NB4 (cell line): Measurements from ENCODE around the gene TEKTIP1.

Experiments
- TF ChIP-seq, protein P1 (sequence below): IDR thresholded peaks from 2 replicates; pipeline ENCODE4 v1.6.1; 2011; ENCODE audit warnings: low read depth, low read length
- TF ChIP-seq, protein P2 (sequence below): IDR thresholded peaks from one replicate; pipeline ENCODE4 v1.5.1; 2012; ENCODE audit warnings: low read depth, low read length

DNA sequence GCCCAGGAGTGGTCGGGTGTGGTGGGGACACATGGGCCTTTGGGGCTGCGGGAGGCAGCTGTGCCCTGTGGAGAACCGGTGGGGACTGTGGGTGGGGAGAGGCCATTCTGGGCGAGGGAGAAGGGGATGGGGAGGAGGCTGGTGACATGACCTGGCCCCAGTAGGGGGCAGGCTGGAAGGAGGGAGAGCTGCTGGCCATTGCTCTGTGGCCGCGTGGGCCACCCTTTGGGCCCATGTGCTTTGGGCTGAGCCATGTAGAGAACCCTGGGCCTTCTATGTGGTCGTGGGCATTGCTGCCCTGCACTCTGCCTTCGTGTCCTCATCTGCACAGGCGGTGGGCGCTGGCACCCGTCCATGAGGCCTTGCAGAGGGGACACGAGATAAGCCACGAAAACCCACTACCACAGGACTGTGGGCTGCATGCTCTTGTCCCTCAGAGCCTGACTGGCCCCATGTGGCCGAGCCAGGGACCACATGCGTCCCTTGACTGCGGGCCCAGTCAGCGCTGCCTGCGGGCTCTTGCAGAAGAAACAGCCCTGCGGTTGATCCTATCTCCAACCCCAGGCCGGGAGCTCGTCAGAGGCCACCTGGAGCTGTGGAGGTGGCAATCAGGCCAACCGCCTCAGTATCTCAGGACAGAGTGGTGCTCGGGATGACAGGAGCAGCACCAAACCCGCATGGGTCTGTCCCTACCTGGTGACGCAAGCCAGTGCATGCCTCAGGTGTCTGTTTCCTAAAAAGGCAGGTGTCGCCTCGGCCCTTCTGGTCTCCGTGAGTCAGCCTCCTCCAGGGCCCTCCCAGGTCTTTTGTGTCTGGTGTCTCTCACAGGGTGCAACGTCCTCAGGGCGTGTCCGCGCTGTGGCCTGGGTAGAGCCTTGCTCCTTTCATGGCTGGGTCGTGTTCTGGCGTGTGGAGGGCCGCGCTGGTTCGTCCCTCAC, 18.5 kb upstream of the TEKTIP1 start:
- TF ChIP-seq, protein P1, sequence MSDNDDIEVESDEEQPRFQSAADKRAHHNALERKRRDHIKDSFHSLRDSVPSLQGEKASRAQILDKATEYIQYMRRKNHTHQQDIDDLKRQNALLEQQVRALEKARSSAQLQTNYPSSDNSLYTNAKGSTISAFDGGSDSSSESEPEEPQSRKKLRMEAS: no peak
- TF ChIP-seq, protein P2, sequence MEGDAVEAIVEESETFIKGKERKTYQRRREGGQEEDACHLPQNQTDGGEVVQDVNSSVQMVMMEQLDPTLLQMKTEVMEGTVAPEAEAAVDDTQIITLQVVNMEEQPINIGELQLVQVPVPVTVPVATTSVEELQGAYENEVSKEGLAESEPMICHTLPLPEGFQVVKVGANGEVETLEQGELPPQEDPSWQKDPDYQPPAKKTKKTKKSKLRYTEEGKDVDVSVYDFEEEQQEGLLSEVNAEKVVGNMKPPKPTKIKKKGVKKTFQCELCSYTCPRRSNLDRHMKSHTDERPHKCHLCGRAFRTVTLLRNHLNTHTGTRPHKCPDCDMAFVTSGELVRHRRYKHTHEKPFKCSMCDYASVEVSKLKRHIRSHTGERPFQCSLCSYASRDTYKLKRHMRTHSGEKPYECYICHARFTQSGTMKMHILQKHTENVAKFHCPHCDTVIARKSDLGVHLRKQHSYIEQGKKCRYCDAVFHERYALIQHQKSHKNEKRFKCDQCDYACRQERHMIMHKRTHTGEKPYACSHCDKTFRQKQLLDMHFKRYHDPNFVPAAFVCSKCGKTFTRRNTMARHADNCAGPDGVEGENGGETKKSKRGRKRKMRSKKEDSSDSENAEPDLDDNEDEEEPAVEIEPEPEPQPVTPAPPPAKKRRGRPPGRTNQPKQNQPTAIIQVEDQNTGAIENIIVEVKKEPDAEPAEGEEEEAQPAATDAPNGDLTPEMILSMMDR: no peak
